ENCODE measurements around the gene EPB41. TPM values are rescaled to one million over a fixed set of nuclear protein-coding genes. Genes with fewer than 3 reads are reported as not detected.

Gene EPB41
- total RNA-seq, 1 donor from 2014 or later = 9.7 TPM

DNA sequence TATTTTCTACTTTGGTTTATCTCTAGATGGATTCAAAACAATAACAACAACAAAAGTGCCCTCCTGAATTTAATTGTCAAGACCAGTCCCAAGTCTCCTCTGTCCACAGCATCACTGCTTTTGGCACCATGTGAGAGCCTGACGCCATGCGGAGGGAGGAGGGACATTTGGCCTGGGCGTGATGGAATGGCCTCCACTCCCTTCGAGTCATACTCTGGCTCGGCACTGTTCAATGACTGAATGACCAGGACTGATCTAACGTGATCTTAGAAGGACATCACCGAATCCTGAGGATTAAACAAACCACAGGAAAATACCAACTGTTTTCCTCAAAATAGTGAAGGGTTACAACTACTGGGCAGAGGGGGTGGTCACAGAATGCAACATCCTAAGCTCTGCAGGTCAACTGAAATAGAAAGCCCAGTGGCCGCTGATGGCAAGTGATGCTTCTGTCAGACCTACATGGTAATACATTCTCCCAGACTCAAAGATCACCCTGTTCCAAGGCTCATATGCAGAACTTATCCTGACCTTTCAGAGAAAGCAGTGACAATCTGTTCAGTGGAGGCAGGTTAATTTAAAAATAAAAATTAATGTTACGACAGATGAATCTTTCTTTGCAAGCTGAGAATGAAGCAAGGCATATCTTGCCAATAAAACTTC lies 248.2 kb downstream of the EPB41 start:
- H3K9me3 Mint-ChIP-seq (ENCODE audit: unreplicated experiment) = no peaks in the 10 kb centered on the region
- peaks cover 9% of the 10 kb centered on the region for H3K4me1 Mint-ChIP-seq (ENCODE audit: unreplicated experiment)
- H3K36me3 Mint-ChIP-seq (ENCODE audit: unreplicated experiment) = peaks cover 31% of the 10 kb centered on the region
- H3K27me3 Mint-ChIP-seq (ENCODE audit: unreplicated experiment) = no peaks in the 10 kb centered on the region
- H3K4me3 Mint-ChIP-seq (ENCODE audit: unreplicated experiment) = no peak overlapping the region
- TF ChIP-seq, protein P1, sequence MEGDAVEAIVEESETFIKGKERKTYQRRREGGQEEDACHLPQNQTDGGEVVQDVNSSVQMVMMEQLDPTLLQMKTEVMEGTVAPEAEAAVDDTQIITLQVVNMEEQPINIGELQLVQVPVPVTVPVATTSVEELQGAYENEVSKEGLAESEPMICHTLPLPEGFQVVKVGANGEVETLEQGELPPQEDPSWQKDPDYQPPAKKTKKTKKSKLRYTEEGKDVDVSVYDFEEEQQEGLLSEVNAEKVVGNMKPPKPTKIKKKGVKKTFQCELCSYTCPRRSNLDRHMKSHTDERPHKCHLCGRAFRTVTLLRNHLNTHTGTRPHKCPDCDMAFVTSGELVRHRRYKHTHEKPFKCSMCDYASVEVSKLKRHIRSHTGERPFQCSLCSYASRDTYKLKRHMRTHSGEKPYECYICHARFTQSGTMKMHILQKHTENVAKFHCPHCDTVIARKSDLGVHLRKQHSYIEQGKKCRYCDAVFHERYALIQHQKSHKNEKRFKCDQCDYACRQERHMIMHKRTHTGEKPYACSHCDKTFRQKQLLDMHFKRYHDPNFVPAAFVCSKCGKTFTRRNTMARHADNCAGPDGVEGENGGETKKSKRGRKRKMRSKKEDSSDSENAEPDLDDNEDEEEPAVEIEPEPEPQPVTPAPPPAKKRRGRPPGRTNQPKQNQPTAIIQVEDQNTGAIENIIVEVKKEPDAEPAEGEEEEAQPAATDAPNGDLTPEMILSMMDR (IDR thresholded peaks at IDR 0.05) = no peak
- DNase-seq (ENCODE audit: extremely low spot score, unreplicated experiment) = no peak
- H3K27ac Mint-ChIP-seq (ENCODE audit: unreplicated experiment) = no peak overlapping the region

DNA sequence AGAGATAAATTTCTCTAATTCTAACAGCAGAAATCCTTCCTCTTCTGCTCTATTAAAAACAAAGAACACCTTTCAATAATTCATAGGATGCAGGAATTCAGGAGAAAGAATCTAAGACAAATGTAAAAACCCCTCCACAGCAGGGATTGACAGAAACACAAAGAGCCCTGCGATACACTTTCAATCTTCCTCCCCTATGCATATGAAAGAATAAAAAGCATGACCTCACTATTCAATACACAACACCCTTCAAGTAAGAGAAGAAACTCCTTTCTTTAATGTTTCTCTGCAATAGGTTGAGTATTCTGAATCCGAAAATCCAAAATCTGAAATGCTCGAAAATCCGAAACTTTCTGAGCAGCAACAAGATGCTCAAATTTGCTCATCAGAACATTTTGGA lies 250.2 kb downstream of the EPB41 start:
- Mint-ChIP-seq H3K4me1 (ENCODE audit: unreplicated experiment) (peaks cover 17% of the 10 kb centered on the region), H3K27me3 (ENCODE audit: unreplicated experiment) (no peaks in the 10 kb centered on the region), H3K4me3 (ENCODE audit: unreplicated experiment) (no peak overlapping the region), H3K9me3 (ENCODE audit: unreplicated experiment) (no peaks in the 10 kb centered on the region), H3K36me3 (ENCODE audit: unreplicated experiment) (peaks cover 31% of the 10 kb centered on the region), H3K27ac (ENCODE audit: unreplicated experiment) (peak overlapping the region; percentile 8)
- no peak for DNase-seq (ENCODE audit: extremely low spot score, unreplicated experiment)
- TF ChIP-seq, protein P1 (IDR thresholded peaks at IDR 0.05) = no peak

DNA sequence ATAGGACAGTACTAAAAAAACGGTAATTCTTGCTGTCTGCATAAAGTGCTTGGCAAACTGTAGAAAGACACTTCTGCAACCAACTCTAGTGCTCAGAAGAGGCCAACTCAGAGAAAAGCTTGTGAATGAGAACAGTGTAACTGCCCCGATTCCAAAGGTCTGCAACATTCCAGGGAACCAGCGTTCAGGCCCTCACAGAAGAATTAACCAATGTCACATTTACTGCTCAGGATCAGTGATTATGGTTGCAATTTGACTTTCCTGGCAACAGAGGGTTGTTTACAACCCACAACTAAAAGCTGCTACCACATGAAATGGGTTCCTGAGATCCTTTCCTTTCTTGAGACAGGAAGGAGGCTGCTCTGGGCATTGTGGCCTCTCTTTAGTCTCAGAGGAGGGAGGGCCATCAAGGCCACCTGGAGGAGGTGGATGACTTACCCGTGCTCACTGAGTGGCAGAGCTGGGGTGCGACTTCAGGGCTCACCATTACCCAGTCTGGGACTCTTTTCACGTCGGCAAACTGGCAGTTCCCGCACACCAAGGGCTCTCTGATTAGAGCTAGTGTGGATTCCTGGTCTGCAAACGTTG lies 252.0 kb downstream of the EPB41 start:
- no peak for DNase-seq (ENCODE audit: extremely low spot score, unreplicated experiment)
- H3K27ac Mint-ChIP-seq (ENCODE audit: unreplicated experiment) = no peak overlapping the region
- H3K9me3 Mint-ChIP-seq (ENCODE audit: unreplicated experiment) = no peaks in the 10 kb centered on the region
- no peak overlapping the region for H3K4me3 Mint-ChIP-seq (ENCODE audit: unreplicated experiment)
- TF ChIP-seq, protein P1 (IDR thresholded peaks at IDR 0.05) = no peak
- H3K27me3 Mint-ChIP-seq (ENCODE audit: unreplicated experiment) = no peaks in the 10 kb centered on the region
- peaks cover 27% of the 10 kb centered on the region for H3K36me3 Mint-ChIP-seq (ENCODE audit: unreplicated experiment)
- peaks cover 30% of the 10 kb centered on the region for H3K4me1 Mint-ChIP-seq (ENCODE audit: unreplicated experiment)

DNA sequence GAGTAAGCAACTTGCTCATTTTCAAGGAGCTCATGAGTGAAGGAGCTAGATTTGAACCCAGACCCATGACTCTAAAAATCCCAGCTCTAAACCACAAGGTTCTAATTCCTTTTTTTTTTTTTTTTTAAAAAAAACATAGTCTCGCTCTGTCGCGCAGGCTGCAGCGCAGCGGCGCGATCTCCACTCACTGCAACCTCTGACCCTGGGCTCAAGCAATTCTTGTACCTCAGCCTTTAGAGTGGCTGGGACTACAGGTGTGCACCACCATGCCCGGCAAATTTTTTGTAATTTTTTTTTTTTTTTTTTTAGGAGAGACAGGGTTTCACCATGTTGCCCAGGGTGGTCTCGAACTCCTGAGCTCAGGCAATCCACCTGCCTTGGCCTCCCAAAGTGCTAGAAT lies 253.5 kb downstream of the EPB41 start:
- no peaks in the 10 kb centered on the region for H3K27me3 Mint-ChIP-seq (ENCODE audit: unreplicated experiment)
- H3K4me3 Mint-ChIP-seq (ENCODE audit: unreplicated experiment) = no peak overlapping the region
- TF ChIP-seq, protein P1 (IDR thresholded peaks at IDR 0.05) = no peak
- peaks cover 33% of the 10 kb centered on the region for H3K36me3 Mint-ChIP-seq (ENCODE audit: unreplicated experiment)
- H3K4me1 Mint-ChIP-seq (ENCODE audit: unreplicated experiment) = peaks cover 38% of the 10 kb centered on the region
- H3K9me3 Mint-ChIP-seq (ENCODE audit: unreplicated experiment) = no peaks in the 10 kb centered on the region
- DNase-seq (ENCODE audit: extremely low spot score, unreplicated experiment) = no peak
- H3K27ac Mint-ChIP-seq (ENCODE audit: unreplicated experiment) = no peak overlapping the region

Other genes with a start within 250 kb of the EPB41 start
- gene GMEB1, start 245.8 kb upstream of the EPB41 start, total RNA-seq = 17.1 and 17.9 TPM in 2 replicates
- 82.6 and 83.7 TPM in 2 replicates for gene YTHDF2, start 177.6 kb upstream of the EPB41 start, total RNA-seq
- 0.27 and 0.34 TPM in 2 replicates for gene OPRD1, start 102.4 kb upstream of the EPB41 start, total RNA-seq
- 19.7 and 22.5 TPM in 2 replicates for gene TMEM200B, start 209.3 kb downstream of the EPB41 start, total RNA-seq

All from osteocyte (in vitro differentiated cells).